PFSK-1 (cell line): ENCODE data around the gene DOK1.

Source experiments
- REST ChIP-seq, 2 experiments: IDR thresholded peaks; 2 replicates each; pipeline versions ENCODE4 v1.6.1 to v1.8.0; 2011 to 2012; ENCODE audit warnings: low read depth in 2 of 2, low read length in 2 of 2, control low read depth in 1 of 2, inconsistent platforms in 1 of 2, mild to moderate bottlenecking in 1 of 2, moderate library complexity in 1 of 2; ENCODE audit not compliant: insufficient read depth in 1 of 2
- SIN3A ChIP-seq: IDR thresholded peaks from 2 replicates; pipeline ENCODE4 v1.6.1; 2012; ENCODE audit warnings: mild to moderate bottlenecking, low read length, moderate library complexity, borderline replicate concordance; ENCODE audit not compliant: insufficient read depth
- TAF1 ChIP-seq: IDR thresholded peaks from 2 replicates; pipeline ENCODE4 v1.6.1; 2012; ENCODE audit warnings: low read length, control low read depth, borderline replicate concordance; ENCODE audit not compliant: insufficient read depth

DNA sequence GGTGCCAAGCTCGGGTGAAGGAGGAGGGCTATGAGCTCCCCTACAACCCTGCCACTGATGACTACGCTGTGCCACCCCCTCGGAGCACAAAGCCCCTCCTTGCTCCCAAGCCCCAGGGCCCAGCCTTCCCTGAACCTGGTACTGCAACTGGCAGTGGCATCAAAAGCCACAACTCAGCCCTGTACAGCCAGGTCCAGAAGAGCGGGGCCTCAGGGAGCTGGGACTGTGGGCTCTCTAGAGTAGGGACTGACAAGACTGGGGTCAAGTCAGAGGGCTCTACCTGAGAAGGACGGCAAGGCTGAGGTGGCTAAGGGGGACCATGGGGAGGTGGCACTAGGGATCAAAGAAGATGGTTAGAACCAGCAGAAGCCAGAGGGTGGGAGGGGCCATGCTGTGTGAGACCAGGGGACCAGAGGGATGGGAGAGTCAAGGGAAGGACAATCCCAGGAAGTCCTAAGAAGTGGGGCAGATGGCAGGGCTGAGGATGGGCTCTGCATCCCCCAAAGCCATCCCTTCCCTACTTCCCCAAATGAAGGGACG, 2.4 kb downstream of the DOK1 start:
- no peak for TF ChIP-seq REST (IDR thresholded peaks at IDR 0.05; ENCODE audit: insufficient read depth in 1 of 2, low read depth in 2 of 2, low read length in 2 of 2)
- TF ChIP-seq TAF1, result no peak
- no peak for TF ChIP-seq SIN3A
